Esophagus squamous epithelium (tissue), 4 donors: ENCODE measurements around the gene B4GALT5.

Experiments
- POLR2A ChIP-seq, 4 donors: fragments of 450-650 bp; IDR thresholded peaks; one replicate each; pipeline ENCODE4 v1.6.1; 2017; ENCODE audit warnings: antibody characterized with exemption in 4 of 4, mild to moderate bottlenecking in 4 of 4, moderate library complexity in 3 of 4
- TF ChIP-seq, protein P1 (sequence below), 6 experiments: fragments of 450-650 bp in 4 of 6; fragments of 200-600 bp in 2 of 6; sonication (generic) in 2 of 6; IDR thresholded peaks; one replicate each; pipeline ENCODE4 v1.5.1; 2016 to 2019; ENCODE audit warnings: antibody characterized with exemption in 6 of 6, mild to moderate bottlenecking in 4 of 6, moderate library complexity in 4 of 6

DNA sequence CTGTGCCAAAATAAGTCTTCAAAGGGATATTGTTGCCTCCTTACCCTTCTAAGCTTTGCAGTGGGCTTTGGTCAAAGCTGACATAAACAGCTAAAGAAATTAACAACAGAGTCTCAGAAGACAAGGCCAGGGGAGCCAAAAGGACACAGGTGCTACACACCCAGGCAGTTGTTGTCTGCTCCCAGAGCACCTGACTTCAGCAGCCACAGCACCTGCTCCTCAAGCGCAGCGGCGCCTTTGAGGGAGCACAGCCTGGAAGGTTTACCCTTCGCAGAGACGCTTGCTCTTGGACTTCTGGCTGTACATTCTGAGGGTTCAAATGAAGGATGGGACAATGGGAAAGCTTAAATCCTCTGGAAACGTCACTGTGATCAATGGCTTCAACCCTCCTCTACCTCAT lies 16.6 kb downstream of the B4GALT5 start:
- TF ChIP-seq, protein P1, sequence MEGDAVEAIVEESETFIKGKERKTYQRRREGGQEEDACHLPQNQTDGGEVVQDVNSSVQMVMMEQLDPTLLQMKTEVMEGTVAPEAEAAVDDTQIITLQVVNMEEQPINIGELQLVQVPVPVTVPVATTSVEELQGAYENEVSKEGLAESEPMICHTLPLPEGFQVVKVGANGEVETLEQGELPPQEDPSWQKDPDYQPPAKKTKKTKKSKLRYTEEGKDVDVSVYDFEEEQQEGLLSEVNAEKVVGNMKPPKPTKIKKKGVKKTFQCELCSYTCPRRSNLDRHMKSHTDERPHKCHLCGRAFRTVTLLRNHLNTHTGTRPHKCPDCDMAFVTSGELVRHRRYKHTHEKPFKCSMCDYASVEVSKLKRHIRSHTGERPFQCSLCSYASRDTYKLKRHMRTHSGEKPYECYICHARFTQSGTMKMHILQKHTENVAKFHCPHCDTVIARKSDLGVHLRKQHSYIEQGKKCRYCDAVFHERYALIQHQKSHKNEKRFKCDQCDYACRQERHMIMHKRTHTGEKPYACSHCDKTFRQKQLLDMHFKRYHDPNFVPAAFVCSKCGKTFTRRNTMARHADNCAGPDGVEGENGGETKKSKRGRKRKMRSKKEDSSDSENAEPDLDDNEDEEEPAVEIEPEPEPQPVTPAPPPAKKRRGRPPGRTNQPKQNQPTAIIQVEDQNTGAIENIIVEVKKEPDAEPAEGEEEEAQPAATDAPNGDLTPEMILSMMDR (IDR thresholded peaks at IDR 0.05): no peak
- TF ChIP-seq POLR2A (IDR thresholded peaks at IDR 0.05): no peak
